ENCODE data around the gene PDLIM3.
A peak's percentile ranks its signal among the peaks of the same experiment; 100 is the strongest.
"Not testable (repeated sequence)": the region's sequence is repeated elsewhere in the genome, so short reads cannot be mapped to it uniquely, and the experiment has no call there.

PDLIM3 gene

GRCh38 chr4:185520119-185520518 lies 15.2 kb downstream of the PDLIM3 start:
- no peak for DNase-seq (ENCODE audit: low read depth in 2 of 2)

DNA sequence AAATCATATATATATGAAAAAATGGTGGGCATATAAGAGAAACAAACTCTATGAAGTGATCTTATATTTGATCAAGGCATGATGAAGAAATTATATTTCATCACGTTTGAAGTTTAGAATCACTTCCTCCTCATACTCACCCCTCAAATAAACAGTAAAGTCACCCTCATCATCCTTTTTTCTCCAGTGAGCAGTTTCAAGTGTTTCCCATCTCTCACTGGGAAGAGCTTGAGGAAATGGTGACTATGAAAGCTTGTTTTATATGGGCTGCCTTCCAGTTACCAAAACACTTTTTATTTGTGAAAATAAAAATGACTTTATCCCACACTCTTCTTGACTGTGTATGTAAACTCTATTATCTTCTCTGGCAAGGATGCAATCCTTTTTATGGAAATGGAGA lies 16.8 kb downstream of the PDLIM3 start:
- no peak for DNase-seq (ENCODE audit: low read depth in 2 of 2)

DNA sequence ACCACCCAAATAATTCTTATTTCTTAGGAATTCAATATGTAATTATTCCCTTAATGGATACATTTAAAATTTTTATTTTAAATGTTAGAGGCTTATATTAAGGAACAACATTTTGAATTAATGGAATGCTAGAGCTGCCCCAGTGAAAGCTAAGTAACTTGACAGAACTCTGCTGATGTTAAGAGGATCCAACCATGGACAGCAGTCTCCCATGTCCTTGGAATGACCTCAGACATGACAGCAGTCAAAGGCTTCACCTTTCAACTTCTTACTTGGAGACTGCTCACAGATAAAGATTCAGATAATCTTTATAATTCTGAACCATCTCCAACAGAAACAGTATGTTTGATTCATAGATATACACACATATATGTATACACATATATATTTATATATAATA lies 17.2 kb downstream of the PDLIM3 start:
- DNase-seq (ENCODE audit: low read depth in 2 of 2): no peak

DNA sequence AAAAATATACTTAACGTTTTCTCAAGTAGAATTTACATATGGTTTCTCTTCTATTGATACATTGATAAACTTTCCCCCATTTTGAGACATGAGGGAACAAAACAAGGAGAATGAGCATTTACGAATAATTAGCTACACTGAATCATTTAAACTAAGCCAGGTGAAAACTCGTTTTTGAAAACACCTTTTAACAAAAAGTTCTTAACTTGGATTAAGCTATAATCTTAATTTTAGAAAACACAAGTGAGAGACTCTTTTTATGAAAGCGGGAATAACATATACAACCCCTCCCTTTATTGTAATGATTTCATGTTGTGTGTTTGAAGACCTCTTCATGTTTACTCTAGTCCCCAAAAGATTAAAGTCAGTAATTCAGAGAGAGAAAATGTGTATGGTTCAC lies 20.1 kb downstream of the PDLIM3 start:
- no peak for DNase-seq (ENCODE audit: low read depth in 2 of 2)

GRCh38 chr4:185514182-185514697 lies 21.1 kb downstream of the PDLIM3 start:
- no peak for DNase-seq (ENCODE audit: low read depth in 2 of 2)

DNA sequence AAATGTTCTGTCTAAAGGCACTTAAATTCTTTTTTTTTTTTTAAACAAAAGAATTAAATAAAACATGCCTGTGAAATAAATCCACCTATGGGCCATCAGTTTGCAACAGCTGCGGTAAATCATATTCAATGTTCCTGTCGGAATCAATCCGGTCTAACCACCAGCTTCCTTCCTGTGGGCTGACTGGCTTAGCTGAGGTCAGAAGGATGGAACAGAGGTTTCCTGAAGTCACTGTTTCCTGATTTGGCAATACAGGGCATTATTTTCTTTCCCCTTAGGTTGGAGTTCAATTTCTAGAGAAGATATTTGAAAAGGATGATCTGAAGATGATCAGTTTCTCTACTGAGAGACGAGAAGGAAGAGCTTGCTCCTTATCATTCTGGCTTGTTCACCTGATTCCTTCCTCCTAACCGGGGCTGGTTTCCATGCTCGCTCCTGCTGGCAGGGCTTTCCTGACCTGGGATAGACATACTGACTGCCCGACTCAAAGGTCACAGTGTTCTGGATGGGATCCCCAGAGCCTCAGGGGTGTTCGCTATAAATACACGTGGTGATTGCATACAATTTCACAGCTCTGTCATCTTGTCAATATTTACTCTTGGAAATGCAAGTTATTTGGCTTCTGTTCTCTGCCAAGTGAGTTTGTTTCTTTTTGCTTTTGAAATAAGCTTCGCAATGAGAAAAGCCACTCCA lies 21.7 kb downstream of the PDLIM3 start:
- DNase-seq (ENCODE audit: low read depth in 2 of 2): no peak

GRCh38 chr4:185512516-185512915 lies 22.8 kb downstream of the PDLIM3 start:
- DNase-seq (ENCODE audit: low read depth in 2 of 2): peak; percentile 7 to 10

GRCh38 chr4:185511243-185511642 lies 24.1 kb downstream of the PDLIM3 start:
- DNase-seq (ENCODE audit: low read depth in 2 of 2): not testable (repeated sequence)

DNA sequence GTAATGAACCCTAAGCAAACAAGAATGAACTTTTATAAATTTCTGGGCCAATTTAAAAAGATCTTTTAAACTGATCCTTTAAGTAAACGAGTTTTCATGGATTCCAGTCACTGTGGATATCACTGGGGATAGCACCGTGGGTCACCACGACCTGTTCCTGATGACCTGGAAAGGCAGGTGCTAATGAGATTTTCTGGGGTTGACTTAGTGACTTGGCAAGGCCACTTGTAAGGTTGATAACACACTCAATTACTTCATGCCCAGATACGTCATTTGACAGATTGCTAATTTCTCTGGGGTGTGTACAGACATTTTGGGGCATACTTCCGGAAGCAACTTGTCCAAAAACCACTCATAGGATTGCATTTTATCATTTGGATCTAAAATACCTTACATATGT lies 24.5 kb downstream of the PDLIM3 start:
- no peak for DNase-seq (ENCODE audit: low read depth in 2 of 2)

DNA sequence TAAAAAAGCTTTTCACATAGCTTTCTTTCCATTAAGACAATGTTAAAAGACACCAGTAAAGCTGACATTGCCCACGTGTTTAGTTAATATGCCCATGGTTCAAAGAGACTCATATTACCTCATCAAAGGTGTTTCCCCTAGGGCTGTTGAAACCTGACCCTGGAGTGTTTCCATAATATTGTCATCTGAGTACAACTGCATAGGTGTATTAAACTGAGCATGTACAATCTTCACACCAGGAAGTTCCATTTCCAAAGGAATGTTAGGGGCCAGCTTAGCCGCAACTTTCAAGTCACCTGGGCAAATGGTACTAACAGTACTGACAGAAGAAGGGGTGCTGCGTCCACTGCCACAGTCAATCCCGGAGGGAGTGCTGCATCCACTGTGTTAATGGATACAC lies 27.1 kb downstream of the PDLIM3 start:
- DNase-seq (ENCODE audit: low read depth in 2 of 2): no peak

DNA sequence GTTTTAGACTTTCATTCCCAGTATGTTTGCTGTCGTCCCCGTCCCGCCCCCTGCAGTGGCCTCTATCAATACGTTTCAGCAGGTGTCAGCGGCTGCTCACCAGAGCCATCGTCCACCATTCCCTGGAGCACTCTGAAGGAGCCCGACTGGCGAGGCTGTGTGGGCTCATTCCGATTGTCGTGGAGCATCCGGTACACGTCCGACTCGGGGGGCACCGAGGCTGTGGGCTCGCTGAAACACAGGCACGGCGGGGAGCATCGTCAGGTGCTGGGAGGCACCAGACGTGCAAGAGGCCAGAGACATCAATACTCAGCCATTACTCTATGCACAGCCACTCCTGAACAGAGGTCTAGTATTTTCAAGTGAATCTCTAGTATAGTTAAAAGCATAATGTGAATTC lies 28.9 kb downstream of the PDLIM3 start:
- DNase-seq (ENCODE audit: low read depth in 2 of 2): no peak

DNA sequence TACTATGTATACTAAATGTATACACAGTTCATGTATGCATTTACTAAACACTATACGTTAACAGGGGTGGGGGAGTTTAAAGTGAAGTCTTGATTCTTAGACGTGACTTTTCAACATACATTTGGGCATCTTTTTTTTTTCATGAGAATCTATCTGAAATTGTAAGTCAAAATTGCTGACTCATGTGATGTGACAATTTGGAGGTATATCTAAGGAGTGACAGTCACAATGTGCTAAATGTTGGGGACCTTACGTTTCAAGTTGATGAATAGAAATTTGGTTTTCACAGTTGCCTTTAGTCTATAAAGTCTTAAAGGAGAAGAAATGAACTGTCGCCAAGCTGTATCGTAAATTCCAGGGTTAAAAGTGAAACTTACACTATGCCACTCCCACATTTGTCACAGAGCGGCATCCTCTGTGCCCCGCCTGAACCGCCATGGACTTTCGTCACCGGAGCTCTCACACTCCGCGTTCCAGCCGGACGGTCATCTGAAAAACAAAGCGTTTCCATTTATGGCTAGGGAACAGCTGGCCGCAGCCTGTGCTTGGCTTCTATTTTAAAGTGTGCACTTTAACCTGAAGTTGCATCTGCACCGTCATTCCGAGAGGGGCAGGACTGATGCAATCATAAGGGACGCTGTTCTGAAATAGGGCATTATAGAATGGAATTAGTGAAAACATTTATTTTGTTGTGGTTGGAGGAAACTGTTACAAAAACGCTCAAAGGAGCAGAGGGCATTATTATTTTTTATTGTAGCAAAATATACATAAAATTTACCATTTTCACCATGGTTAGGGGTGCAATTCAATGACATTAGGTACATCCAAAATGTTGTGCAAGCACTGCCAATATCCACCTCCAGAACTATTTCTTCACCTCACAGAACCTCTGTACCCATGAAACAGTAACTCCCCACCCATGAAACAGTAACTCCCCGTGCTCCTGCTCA lies 30.9 kb downstream of the PDLIM3 start:
- no peak for DNase-seq (ENCODE audit: low read depth in 2 of 2)

GRCh38 chr4:185502386-185502785 lies 32.9 kb downstream of the PDLIM3 start:
- no peak for DNase-seq (ENCODE audit: low read depth in 2 of 2)

- DNase-seq (ENCODE audit: low read depth in 2 of 2): no peak
These were observed 34.7 kb downstream of the PDLIM3 start for GRCh38 chr4:185500576-185500975.

GRCh38 chr4:185500035-185500434 lies 35.3 kb downstream of the PDLIM3 start:
- DNase-seq (ENCODE audit: low read depth in 2 of 2): no peak

- no peak for DNase-seq (ENCODE audit: low read depth in 2 of 2)
These were observed 46.7 kb downstream of the PDLIM3 start for GRCh38 chr4:185488650-185489049.

DNA sequence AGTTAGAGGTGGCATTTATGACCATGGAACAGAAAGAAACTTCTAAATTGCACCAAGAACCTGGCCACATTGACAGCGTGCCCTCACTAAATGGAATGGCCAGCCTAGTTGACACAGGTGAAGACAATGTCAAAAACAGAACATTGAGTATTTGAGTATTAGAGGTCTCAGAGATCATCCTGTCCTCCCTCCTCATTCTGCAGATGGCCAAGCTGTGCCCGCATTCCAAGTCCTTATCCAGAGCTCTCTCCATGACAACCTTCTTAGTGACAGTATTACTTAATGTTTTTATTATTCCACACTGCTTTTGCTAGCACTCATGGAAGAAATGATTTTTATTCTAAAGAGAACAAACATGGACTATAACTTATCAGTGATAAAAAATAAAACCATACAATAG lies 53.9 kb downstream of the PDLIM3 start:
- DNase-seq (ENCODE audit: low read depth in 2 of 2): no peak

DNA sequence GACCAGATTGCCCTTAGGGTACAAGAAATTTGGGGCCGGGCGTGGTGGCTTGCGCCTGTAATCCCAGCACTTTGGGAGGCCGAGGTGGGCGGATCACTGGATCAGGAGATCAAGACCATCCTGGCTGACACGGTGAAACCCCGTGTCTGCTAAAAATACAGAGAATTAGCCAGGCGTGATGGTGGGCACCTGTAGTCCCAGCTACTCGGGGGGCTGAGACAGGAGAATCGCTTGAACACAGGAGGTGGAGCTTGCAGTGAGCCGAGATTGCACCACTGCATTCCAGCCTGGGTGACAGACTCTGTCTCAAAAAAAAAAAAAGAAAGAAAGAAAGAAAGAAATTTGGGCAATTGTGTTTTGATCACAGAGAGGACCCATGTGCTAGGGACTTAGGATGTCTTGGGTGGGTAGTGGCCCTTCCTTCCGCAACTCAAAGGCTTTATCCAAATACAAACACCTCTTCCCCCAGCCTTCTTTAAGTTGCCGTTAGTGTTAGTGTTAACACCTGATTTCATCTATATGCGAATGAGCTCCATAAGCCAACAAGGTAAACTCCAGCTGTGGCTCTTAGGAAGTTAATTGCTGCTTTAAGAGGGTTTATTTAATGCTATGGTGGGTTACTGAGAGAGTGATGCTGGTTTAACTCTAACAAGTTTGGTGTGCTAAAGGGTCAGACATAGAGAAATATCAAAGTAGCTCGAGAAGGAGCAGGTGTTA lies 55.1 kb downstream of the PDLIM3 start:
- no peak for DNase-seq (ENCODE audit: low read depth in 2 of 2)

DNA sequence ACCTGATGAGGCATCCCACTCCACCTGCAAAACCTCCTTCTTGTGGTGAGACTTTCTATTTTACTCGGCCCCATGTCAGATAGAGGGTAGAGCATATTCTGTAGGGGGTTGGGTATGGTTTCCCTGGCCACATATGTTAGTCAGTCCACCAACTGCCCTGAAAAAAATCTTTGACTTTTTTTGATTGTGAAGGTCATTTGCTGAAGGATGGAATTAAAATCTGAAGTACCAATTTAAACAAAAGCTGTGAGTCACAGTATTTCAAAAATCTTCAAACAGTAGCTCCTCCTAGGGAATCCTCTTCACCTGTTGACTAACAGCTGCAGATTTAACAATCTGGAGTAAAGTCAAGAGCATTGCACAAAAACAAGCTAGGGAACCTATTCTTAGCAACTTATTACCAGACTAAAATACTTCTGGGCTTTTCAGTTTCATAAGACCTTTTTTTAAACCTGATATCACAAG lies 55.8 kb downstream of the PDLIM3 start:
- DNase-seq (ENCODE audit: low read depth in 2 of 2): no peak

DNA sequence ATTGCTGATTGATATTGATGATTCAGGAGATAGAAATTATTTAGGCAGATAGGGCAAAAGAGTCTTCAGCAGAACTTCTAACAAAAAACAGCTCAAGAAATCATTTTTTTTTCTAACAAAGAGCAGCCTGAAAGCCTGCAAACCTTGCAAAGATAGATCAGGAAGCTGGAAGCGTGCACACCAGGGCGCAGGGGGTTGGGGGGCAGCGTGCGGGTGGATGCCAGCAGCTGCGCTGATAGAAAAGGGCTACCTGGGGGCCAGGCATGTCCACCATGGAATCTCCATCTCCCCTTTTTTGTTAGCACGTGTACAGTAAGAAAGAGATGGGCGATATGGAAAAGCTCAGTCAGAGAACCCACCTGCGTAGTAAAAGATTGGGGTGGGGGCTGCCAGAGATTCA lies 62.1 kb downstream of the PDLIM3 start:
- DNase-seq (ENCODE audit: low read depth in 2 of 2): no peak

GRCh38 chr4:185472103-185472542 lies 63.2 kb downstream of the PDLIM3 start:
- no peak for DNase-seq (ENCODE audit: low read depth in 2 of 2)

All from fibroblast of skin of left quadriceps (primary cell).